ENCODE measurements around the gene OTUD3.

OTUD3 gene

GRCh38 chr1:19885821-19886220 lies 3.6 kb downstream of the OTUD3 start:
- Histone ChIP-seq H2BK12ac (ENCODE audit: low read length in 2 of 2) (no peak overlapping the region), H2AK5ac (ENCODE audit: low read length, severe bottlenecking) (no peak overlapping the region), H2BK120ac (ENCODE audit: low read depth, low read length) (no peak overlapping the region), H2BK5ac (ENCODE audit: low read depth, low read length, poor library complexity, severe bottlenecking) (no peak overlapping the region), H2AFZ (ENCODE audit: low read depth, low read length) (no peak overlapping the region), H3K4ac (ENCODE audit: low read depth in 1 of 2, low read length in 2 of 2) (no peak overlapping the region), H4K8ac (ENCODE audit: low read length) (no peak overlapping the region), H3K4me3 (ENCODE audit: insufficient read depth in 1 of 2, low read depth in 1 of 2, low read length in 2 of 2) (no peak overlapping the region), H4K91ac (ENCODE audit: low read length) (no peak overlapping the region), H3K79me1 (replicated peaks; ENCODE audit: low read length, poor library complexity, severe bottlenecking) (peaks cover 10% of the 10 kb centered on the region), H3K9me3 (ENCODE audit: control insufficient read depth, low read length) (no peaks in the 10 kb centered on the region), H3K36me3 (ENCODE audit: control insufficient read depth in 1 of 2, insufficient read depth in 2 of 2, low read depth in 1 of 2, low read length in 2 of 2) (peaks cover 3 to 16% of the 10 kb centered on the region in 2 experiments), H3K9ac (ENCODE audit: low read length) (no peak overlapping the region), H3K27ac (ENCODE audit: low read length, poor library complexity, severe bottlenecking) (no peak overlapping the region), H2BK15ac (ENCODE audit: low read depth, poor library complexity, severe bottlenecking) (no peak overlapping the region), H3K14ac (ENCODE audit: low read length in 2 of 2) (no peak overlapping the region), H3K4me1 (ENCODE audit: control insufficient read depth, insufficient read depth, low read depth, low read length) (no peaks in the 10 kb centered on the region), H3K23ac (ENCODE audit: low read length in 2 of 2) (no peak overlapping the region), H3K27me3 (ENCODE audit: control insufficient read depth in 1 of 2, insufficient read depth in 1 of 2, low read length in 2 of 2) (no peaks in the 10 kb centered on the region), H3K18ac (ENCODE audit: low read depth in 1 of 2, low read length in 2 of 2) (no peak overlapping the region), H3K4me2 (ENCODE audit: low read length, poor library complexity, severe bottlenecking) (no peak overlapping the region)
- no peak for DNase-seq
- 90% methylated on average over 2 of the region's 2 CpGs for WGBS

DNA sequence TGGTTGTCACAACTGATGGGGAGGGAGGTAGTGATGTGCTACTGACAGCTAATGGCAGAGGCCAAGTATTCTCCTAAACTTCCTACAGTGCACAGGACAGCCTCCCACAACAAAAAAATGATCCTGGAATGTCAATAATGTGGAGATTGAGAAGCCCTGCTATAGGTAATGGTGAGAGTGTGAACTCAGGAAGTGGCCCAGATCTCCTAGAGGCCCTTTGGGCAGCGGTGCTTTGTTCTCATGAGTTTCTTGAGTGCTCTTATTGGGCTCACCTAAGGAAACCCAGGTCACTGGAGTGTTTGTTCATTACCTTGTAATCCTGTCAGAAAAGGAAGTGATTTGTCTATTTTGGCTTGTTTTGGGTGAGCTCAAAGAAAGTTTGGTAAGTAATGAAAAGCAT lies 5.9 kb downstream of the OTUD3 start:
- no peak overlapping the region for H2BK5ac ChIP-seq (ENCODE audit: low read depth, low read length, poor library complexity, severe bottlenecking)
- H3K79me1 ChIP-seq (replicated peaks; ENCODE audit: low read length, poor library complexity, severe bottlenecking), result peaks cover 10% of the 10 kb centered on the region
- 91% methylated on average over 1 of the region's 1 CpG for WGBS
- no peak for DNase-seq
- no peak overlapping the region for H2BK12ac ChIP-seq (ENCODE audit: low read length in 2 of 2)
- H3K27ac ChIP-seq (ENCODE audit: low read length, poor library complexity, severe bottlenecking), result no peak overlapping the region
- H3K14ac ChIP-seq (ENCODE audit: low read length in 2 of 2), result no peak overlapping the region
- H4K8ac ChIP-seq (ENCODE audit: low read length), result no peak overlapping the region
- H2BK15ac ChIP-seq (ENCODE audit: low read depth, poor library complexity, severe bottlenecking), result no peak overlapping the region
- H3K9me3 ChIP-seq (ENCODE audit: control insufficient read depth, low read length), result no peaks in the 10 kb centered on the region
- no peak overlapping the region for H3K4me2 ChIP-seq (ENCODE audit: low read length, poor library complexity, severe bottlenecking)
- no peak overlapping the region for H3K4me3 ChIP-seq (ENCODE audit: insufficient read depth in 1 of 2, low read depth in 1 of 2, low read length in 2 of 2)
- H2AFZ ChIP-seq (ENCODE audit: low read depth, low read length), result no peak overlapping the region
- H3K4ac ChIP-seq (ENCODE audit: low read depth in 1 of 2, low read length in 2 of 2), result peak overlapping the region in 1 of 2 experiments; percentile 15
- H2AK5ac ChIP-seq (ENCODE audit: low read length, severe bottlenecking), result no peak overlapping the region
- no peak overlapping the region for H3K18ac ChIP-seq (ENCODE audit: low read depth in 1 of 2, low read length in 2 of 2)
- H3K36me3 ChIP-seq (ENCODE audit: control insufficient read depth in 1 of 2, insufficient read depth in 2 of 2, low read depth in 1 of 2, low read length in 2 of 2), result peaks cover 3 to 38% of the 10 kb centered on the region in 2 experiments
- no peak overlapping the region for H3K9ac ChIP-seq (ENCODE audit: low read length)
- H2BK120ac ChIP-seq (ENCODE audit: low read depth, low read length), result no peak overlapping the region
- H3K4me1 ChIP-seq (ENCODE audit: control insufficient read depth, insufficient read depth, low read depth, low read length), result no peaks in the 10 kb centered on the region
- no peak overlapping the region for H4K91ac ChIP-seq (ENCODE audit: low read length)
- no peaks in the 10 kb centered on the region for H3K27me3 ChIP-seq (ENCODE audit: control insufficient read depth in 1 of 2, insufficient read depth in 1 of 2, low read length in 2 of 2)
- H3K23ac ChIP-seq (ENCODE audit: low read length in 2 of 2), result no peak overlapping the region

DNA sequence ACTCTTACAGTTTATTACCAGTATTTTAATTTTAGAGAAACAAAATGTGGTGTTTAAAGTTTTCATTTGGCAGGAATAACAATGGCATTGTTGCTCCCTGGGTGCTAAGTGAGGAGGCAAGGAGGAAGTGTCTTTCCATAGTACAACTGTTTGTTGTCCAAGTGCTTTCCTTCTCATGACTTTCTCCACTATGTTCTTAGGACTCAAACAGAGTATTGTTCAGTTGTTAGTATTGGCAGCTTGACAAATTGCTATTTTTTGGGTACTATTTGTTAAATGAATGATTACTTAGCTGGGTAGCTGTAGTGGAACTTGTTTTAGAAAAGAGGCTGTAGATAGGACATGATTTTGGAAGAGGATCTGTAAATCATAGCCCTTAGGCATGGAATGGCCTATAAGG lies 7.5 kb downstream of the OTUD3 start:
- Histone ChIP-seq H3K14ac (ENCODE audit: low read length in 2 of 2) (no peak overlapping the region), H3K18ac (ENCODE audit: low read depth in 1 of 2, low read length in 2 of 2) (no peak overlapping the region), H3K4ac (ENCODE audit: low read depth in 1 of 2, low read length in 2 of 2) (no peak overlapping the region), H4K91ac (ENCODE audit: low read length) (no peak overlapping the region), H2BK5ac (ENCODE audit: low read depth, low read length, poor library complexity, severe bottlenecking) (no peak overlapping the region), H3K4me2 (ENCODE audit: low read length, poor library complexity, severe bottlenecking) (no peak overlapping the region), H3K36me3 (ENCODE audit: control insufficient read depth in 1 of 2, insufficient read depth in 2 of 2, low read depth in 1 of 2, low read length in 2 of 2) (peaks cover 7 to 53% of the 10 kb centered on the region in 2 experiments), H3K23ac (ENCODE audit: low read length in 2 of 2) (no peak overlapping the region), H2BK15ac (ENCODE audit: low read depth, poor library complexity, severe bottlenecking) (no peak overlapping the region), H3K79me1 (replicated peaks; ENCODE audit: low read length, poor library complexity, severe bottlenecking) (peaks cover 18% of the 10 kb centered on the region), H3K27me3 (ENCODE audit: control insufficient read depth in 1 of 2, insufficient read depth in 1 of 2, low read length in 2 of 2) (no peaks in the 10 kb centered on the region), H2BK12ac (ENCODE audit: low read length in 2 of 2) (peak overlapping the region in 1 of 2 experiments; percentile 6), H3K4me3 (ENCODE audit: insufficient read depth in 1 of 2, low read depth in 1 of 2, low read length in 2 of 2) (no peak overlapping the region), H2AK5ac (ENCODE audit: low read length, severe bottlenecking) (no peak overlapping the region), H3K9me3 (ENCODE audit: control insufficient read depth, low read length) (no peaks in the 10 kb centered on the region), H2AFZ (ENCODE audit: low read depth, low read length) (no peak overlapping the region), H3K4me1 (ENCODE audit: control insufficient read depth, insufficient read depth, low read depth, low read length) (no peaks in the 10 kb centered on the region), H2BK120ac (ENCODE audit: low read depth, low read length) (no peak overlapping the region), H3K9ac (ENCODE audit: low read length) (no peak overlapping the region), H3K27ac (ENCODE audit: low read length, poor library complexity, severe bottlenecking) (no peak overlapping the region), H4K8ac (ENCODE audit: low read length) (no peak overlapping the region)
- no peak for DNase-seq

DNA sequence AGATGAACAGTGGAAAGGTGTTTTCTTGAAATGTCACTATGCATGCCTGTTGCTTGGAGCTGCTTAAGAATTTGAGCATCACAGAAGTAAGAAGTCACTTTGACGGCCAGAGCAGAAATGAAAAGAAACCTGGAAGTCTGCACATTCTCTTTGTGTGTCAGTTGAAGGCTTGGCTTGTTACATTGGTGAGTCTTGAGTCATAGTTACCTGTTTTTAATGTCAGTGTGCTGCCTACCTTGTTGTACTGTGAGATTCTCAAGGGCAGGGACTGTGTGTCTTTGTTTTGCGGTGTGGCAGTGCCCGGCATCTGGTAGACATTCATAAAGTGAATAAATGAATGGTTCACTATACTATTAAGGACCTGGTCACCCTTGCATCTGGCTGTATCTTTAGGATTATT lies 9.9 kb downstream of the OTUD3 start:
- Histone ChIP-seq H3K4me1 (ENCODE audit: control insufficient read depth, insufficient read depth, low read depth, low read length) (no peaks in the 10 kb centered on the region), H3K36me3 (ENCODE audit: control insufficient read depth in 1 of 2, insufficient read depth in 2 of 2, low read depth in 1 of 2, low read length in 2 of 2) (peaks cover 4 to 76% of the 10 kb centered on the region in 2 experiments), H3K4ac (ENCODE audit: low read depth in 1 of 2, low read length in 2 of 2) (no peak overlapping the region), H2BK15ac (ENCODE audit: low read depth, poor library complexity, severe bottlenecking) (no peak overlapping the region), H3K9ac (ENCODE audit: low read length) (no peak overlapping the region), H3K4me2 (ENCODE audit: low read length, poor library complexity, severe bottlenecking) (no peak overlapping the region), H2AFZ (ENCODE audit: low read depth, low read length) (no peak overlapping the region), H2AK5ac (ENCODE audit: low read length, severe bottlenecking) (no peak overlapping the region), H2BK12ac (ENCODE audit: low read length in 2 of 2) (no peak overlapping the region), H3K27ac (ENCODE audit: low read length, poor library complexity, severe bottlenecking) (no peak overlapping the region), H4K8ac (ENCODE audit: low read length) (no peak overlapping the region), H3K14ac (ENCODE audit: low read length in 2 of 2) (no peak overlapping the region), H3K79me1 (replicated peaks; ENCODE audit: low read length, poor library complexity, severe bottlenecking) (peaks cover 22% of the 10 kb centered on the region), H3K4me3 (ENCODE audit: insufficient read depth in 1 of 2, low read depth in 1 of 2, low read length in 2 of 2) (no peak overlapping the region), H3K27me3 (ENCODE audit: control insufficient read depth in 1 of 2, insufficient read depth in 1 of 2, low read length in 2 of 2) (no peaks in the 10 kb centered on the region), H2BK120ac (ENCODE audit: low read depth, low read length) (no peak overlapping the region), H3K9me3 (ENCODE audit: control insufficient read depth, low read length) (no peaks in the 10 kb centered on the region), H4K91ac (ENCODE audit: low read length) (no peak overlapping the region), H3K18ac (ENCODE audit: low read depth in 1 of 2, low read length in 2 of 2) (no peak overlapping the region), H3K23ac (ENCODE audit: low read length in 2 of 2) (no peak overlapping the region), H2BK5ac (ENCODE audit: low read depth, low read length, poor library complexity, severe bottlenecking) (no peak overlapping the region)
- DNase-seq, result no peak
- 86% methylated on average over 1 of the region's 3 CpGs for WGBS

Measured in mesenchymal stem cell (in vitro differentiated cells and primary cell).